MCF 10A (cell line): ENCODE results near the gene TFCP2. TPM values are rescaled to one million over a fixed set of nuclear protein-coding genes. Genes with fewer than 3 reads are reported as not detected.
"Not testable (repeated sequence)": the region's sequence is repeated elsewhere in the genome, so short reads cannot be mapped to it uniquely, and the experiment has no call there.

Source experiments
- BruUV-seq: library from RNA; stranded (reverse); fragments of 400-500 nt; replicated peaks from 2 replicates; lab custom pipeline; 2021; lab: Mats Ljungman, UMichigan
- CTCF ChIA-PET: fragments of 300-600 bp; sonication (Branson Sonifier 250); formaldehyde crosslinking; extraction: SDS; loops from one replicate; lab custom pipeline; 2021; ENCODE audit warnings: antibody characterized with exemption, inconsistent platforms; lab: Yijun Ruan, JAX
- POLR2A ChIA-PET: fragments of 300-600, 350-650 bp; sonication (Branson Sonifier 250); formaldehyde crosslinking; extraction: SDS; loops from one replicate; lab custom pipeline; 2020; ENCODE audit warnings: antibody characterized with exemption, inconsistent platforms; lab: Yijun Ruan, JAX
- DNase-seq: peaks from one replicate; pipeline ENCODE4 v3.0.0-alpha.2; 2018; ENCODE audit not compliant: unreplicated experiment
- H3K27ac Mint-ChIP-seq: one replicate; pipeline ENCODE4 v1.8.0; 2022; ENCODE audit warnings: mild to moderate bottlenecking, low read depth, mixed read lengths; ENCODE audit not compliant: unreplicated experiment
- H3K27me3 Mint-ChIP-seq: one replicate; pipeline ENCODE4 v1.8.0; 2022; ENCODE audit warnings: mixed read lengths; ENCODE audit not compliant: insufficient read depth, unreplicated experiment
- H3K36me3 Mint-ChIP-seq: one replicate; pipeline ENCODE4 v1.8.0; 2022; ENCODE audit warnings: mild to moderate bottlenecking, moderate library complexity, mixed read lengths; ENCODE audit not compliant: insufficient read depth, unreplicated experiment
- H3K4me1 Mint-ChIP-seq: one replicate; pipeline ENCODE4 v1.8.0; 2022; ENCODE audit warnings: mixed read lengths; ENCODE audit not compliant: insufficient read depth, unreplicated experiment
- H3K4me3 Mint-ChIP-seq: one replicate; pipeline ENCODE4 v1.8.0; 2022; ENCODE audit warnings: mild to moderate bottlenecking, moderate library complexity, mixed read lengths; ENCODE audit not compliant: unreplicated experiment
- H3K9me3 Mint-ChIP-seq: one replicate; pipeline ENCODE4 v1.8.0; 2022; ENCODE audit warnings: mixed read lengths; ENCODE audit not compliant: unreplicated experiment
- intact Hi-C: fragments of 100-400 bp; cut with micrococcal nuclease; formaldehyde crosslinking; loops from 2 replicates; pipeline ENCODE4 v1.14.1; 2022
- total RNA-seq: library from RNA; stranded (reverse); gene quantifications from 2 replicates; pipeline ENCODE4 v1.2.3, GENCODE V29; 2022
- TF ChIP-seq, protein P1 (sequence below): fragments of 200-600 bp; IDR thresholded peaks from one replicate; pipeline ENCODE4 v1.8.0; 2022; ENCODE audit warnings: antibody characterized with exemption, mild to moderate bottlenecking; ENCODE audit not compliant: unreplicated experiment

Gene TFCP2
- total RNA-seq, 1 experiment from 2014 or later = 34.9 TPM

DNA sequence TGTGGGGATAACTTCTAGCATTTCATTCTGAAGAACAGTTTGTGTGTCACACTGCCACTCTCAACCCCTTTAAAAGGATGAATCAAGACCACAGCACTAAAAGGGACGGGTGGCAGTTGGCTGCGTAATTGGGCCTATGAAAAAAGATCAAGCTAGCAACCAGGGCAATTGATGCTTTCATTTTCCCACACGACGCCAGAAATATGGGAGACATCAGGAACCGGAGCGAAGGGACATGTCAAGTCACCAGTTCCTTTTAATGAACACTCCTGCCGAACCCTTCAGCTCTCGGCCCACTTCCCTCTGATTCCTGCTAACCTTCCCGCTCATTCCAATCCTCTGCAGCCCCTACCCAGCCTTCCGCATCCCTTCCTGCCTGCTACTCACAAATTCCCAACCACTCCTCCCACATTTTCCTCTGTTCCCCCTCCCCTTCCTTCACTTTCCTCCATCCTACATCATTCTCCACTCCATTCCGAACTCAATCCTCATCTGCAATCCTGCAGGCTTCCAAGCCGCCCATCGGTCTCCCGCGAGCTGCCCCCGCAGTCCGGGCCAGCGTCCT lies 90.3 kb downstream of the TFCP2 start:
- peak overlapping the region; percentile 88 for H3K4me3 Mint-ChIP-seq
- H3K27me3 Mint-ChIP-seq = no peaks in the 10 kb centered on the region
- TF ChIP-seq, protein P1, sequence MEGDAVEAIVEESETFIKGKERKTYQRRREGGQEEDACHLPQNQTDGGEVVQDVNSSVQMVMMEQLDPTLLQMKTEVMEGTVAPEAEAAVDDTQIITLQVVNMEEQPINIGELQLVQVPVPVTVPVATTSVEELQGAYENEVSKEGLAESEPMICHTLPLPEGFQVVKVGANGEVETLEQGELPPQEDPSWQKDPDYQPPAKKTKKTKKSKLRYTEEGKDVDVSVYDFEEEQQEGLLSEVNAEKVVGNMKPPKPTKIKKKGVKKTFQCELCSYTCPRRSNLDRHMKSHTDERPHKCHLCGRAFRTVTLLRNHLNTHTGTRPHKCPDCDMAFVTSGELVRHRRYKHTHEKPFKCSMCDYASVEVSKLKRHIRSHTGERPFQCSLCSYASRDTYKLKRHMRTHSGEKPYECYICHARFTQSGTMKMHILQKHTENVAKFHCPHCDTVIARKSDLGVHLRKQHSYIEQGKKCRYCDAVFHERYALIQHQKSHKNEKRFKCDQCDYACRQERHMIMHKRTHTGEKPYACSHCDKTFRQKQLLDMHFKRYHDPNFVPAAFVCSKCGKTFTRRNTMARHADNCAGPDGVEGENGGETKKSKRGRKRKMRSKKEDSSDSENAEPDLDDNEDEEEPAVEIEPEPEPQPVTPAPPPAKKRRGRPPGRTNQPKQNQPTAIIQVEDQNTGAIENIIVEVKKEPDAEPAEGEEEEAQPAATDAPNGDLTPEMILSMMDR = no peak
- TSS peak; percentile 38 for BruUV-seq
- POLR2A ChIA-PET = interaction anchor here (0.5 to 4.0 kb wide), 35 partner anchors 9 to 883 kb away, joined by 3 to 70 read pairs (median 4); partner anchors contain the start of genes DAZAP2, LETMD1 and SLC11A2
- H3K4me1 Mint-ChIP-seq = peaks cover 19% of the 10 kb centered on the region
- H3K27ac Mint-ChIP-seq = peak overlapping the region; percentile 46
- CTCF ChIA-PET = interaction anchor here (0.5 to 1.7 kb wide), 4 partner anchors 16 to 1116 kb away, joined by 3 to 7 read pairs (median 4); no protein-coding TSS in a partner anchor
- no peaks in the 10 kb centered on the region for H3K9me3 Mint-ChIP-seq
- intact Hi-C loops = loop anchor here (2.0 kb wide), 1 partner anchor 34 kb away; the partner anchor contains the start of gene LETMD1
- DNase-seq = peak; percentile 31
- peaks cover 24% of the 10 kb centered on the region for H3K36me3 Mint-ChIP-seq

DNA sequence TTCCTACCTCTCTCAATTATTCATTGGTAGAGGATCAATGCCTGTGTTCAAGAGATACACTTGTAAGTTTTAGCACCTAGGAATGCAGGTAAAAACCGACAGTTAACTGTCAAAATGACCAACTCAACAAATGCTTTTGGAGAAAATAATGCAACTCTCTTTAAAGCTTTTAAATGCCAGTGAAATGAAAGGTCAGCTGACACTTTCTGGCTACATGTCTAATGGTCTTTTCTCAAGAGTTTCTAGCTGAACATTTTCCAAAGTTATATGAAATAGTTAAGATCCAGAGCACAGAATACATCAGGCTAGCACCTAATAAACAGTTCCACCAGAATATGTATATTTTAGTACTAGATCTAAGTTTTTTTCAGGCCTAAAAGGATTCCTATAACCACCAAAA lies 91.5 kb downstream of the TFCP2 start:
- Mint-ChIP-seq H3K27me3 (no peaks in the 10 kb centered on the region), H3K9me3 (no peaks in the 10 kb centered on the region), H3K4me1 (peaks cover 22% of the 10 kb centered on the region), H3K27ac (no peak overlapping the region), H3K4me3 (peak overlapping the region; percentile 88), H3K36me3 (peaks cover 20% of the 10 kb centered on the region)
- TF ChIP-seq, protein P1 = no peak
- intact Hi-C loops = no loop called here
- ChIA-PET POLR2A (interaction anchor here (0.6 to 4.0 kb wide), 15 partner anchors 9 to 304 kb away, joined by 3 to 70 read pairs (median 3); partner anchors contain the start of gene LETMD1), CTCF (interaction anchor here (0.7 to 1.7 kb wide), 3 partner anchors 20 to 259 kb away, joined by 4 to 7 read pairs (median 5); no protein-coding TSS in a partner anchor)
- DNase-seq = no peak
- BruUV-seq = no TSS peak

DNA sequence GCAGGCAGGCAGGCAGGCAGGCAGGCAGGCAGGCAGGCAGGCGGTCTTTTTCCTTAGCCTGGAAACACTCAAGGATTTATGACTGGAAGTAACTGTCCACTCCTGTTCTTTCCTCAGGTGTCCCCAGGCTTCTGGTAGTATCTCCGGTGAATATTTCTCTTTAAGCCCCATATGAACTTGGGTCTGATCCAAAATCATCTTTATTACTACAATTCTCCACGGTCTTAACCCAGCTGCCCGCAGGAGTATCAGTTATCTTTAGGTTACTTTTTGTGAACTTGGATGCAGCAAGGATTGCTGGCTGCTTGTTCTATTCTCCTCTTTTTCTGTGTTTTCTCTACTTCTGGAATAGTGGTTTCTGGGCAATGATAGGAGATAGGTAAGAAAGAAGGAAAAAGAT lies 92.8 kb downstream of the TFCP2 start:
- H3K36me3 Mint-ChIP-seq = peaks cover 27% of the 10 kb centered on the region
- TF ChIP-seq, protein P1 = no peak
- no TSS peak for BruUV-seq
- H3K27ac Mint-ChIP-seq = no peak overlapping the region
- DNase-seq = no peak
- peaks cover 22% of the 10 kb centered on the region for H3K4me1 Mint-ChIP-seq
- CTCF ChIA-PET = interaction anchor here (0.7 kb wide), 1 partner anchor 33 kb away, joined by 3 read pairs; no protein-coding TSS in a partner anchor
- POLR2A ChIA-PET = interaction anchor here (0.6 to 4.0 kb wide), 6 partner anchors 8 to 175 kb away, joined by 3 to 70 read pairs (median 20); partner anchors contain the start of gene LETMD1
- no peaks in the 10 kb centered on the region for H3K9me3 Mint-ChIP-seq
- intact Hi-C loops = no loop called here
- no peak overlapping the region for H3K4me3 Mint-ChIP-seq
- no peaks in the 10 kb centered on the region for H3K27me3 Mint-ChIP-seq

DNA sequence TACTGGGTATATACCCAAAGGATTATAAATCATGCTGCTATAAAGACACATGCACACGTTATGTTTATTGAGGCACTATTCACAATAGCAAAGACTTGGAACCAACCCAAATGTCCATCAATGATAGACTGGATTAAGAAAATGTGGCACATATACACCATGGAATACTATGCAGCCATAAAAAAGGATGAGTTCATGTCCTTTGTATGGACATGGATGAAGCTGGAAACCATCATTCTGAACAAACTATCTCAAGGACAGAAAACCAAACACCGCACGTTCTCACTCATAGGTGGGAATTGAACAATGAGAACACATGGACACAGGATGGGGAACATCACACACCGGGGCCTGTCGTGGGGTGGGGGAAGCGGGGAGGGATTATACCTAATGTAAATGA lies 94.1 kb downstream of the TFCP2 start:
- intact Hi-C loops, H3K9me3 Mint-ChIP-seq, H3K4me3 Mint-ChIP-seq, H3K27me3 Mint-ChIP-seq, BruUV-seq, DNase-seq, H3K27ac Mint-ChIP-seq: not testable (repeated sequence)
- Mint-ChIP-seq H3K4me1 (peaks cover 22% of the 10 kb centered on the region), H3K36me3 (peaks cover 37% of the 10 kb centered on the region)
- ChIA-PET POLR2A (interaction anchor here (0.7 to 2.1 kb wide), 5 partner anchors 23 to 160 kb away, joined by 3 to 11 read pairs (median 5); partner anchors contain the start of genes DAZAP2, LETMD1 and SLC11A2), CTCF (interaction anchor here (0.6 kb wide), 1 partner anchor 312 kb away, joined by 3 read pairs; no protein-coding TSS in a partner anchor)

DNA sequence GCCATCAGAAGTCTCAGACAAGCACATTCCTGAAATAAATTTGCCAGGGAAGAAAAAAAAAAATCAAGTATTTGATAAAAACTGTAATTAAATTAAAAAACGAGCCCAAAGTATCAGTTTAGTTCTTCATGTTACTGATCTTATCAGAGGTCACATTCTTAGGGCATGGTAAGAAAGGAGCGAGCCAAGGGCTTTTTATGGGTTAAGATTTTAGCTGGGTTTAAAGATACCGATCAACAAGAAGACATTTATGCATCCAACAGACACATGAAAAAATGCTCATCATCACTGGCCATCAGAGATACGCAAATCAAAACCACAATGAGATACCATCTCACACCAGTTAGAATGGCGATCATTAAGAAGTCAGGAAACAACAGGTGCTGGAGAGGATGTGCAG lies 94.6 kb downstream of the TFCP2 start:
- peaks cover 37% of the 10 kb centered on the region for H3K36me3 Mint-ChIP-seq
- BruUV-seq = not testable (repeated sequence)

More for the DNA sequence above, 94.6 kb downstream of the TFCP2 start:
- H3K4me1 Mint-ChIP-seq = peaks cover 22% of the 10 kb centered on the region
- H3K9me3 Mint-ChIP-seq, H3K27me3 Mint-ChIP-seq, intact Hi-C loops, DNase-seq: not testable (repeated sequence)
- POLR2A ChIA-PET = interaction anchor here (0.6 to 2.1 kb wide), 10 partner anchors 13 to 263 kb away, joined by 3 to 11 read pairs (median 3); partner anchors contain the start of genes DAZAP2, LETMD1, POU6F1 and SLC11A2
- CTCF ChIA-PET = interaction anchor here (0.6 to 0.8 kb wide), 2 partner anchors 152 to 312 kb away, joined by 3 read pairs; no protein-coding TSS in a partner anchor
- peak overlapping the region; percentile 5 for H3K27ac Mint-ChIP-seq
- peak overlapping the region; percentile 2 for H3K4me3 Mint-ChIP-seq
